Fibroblast of skin of right biceps (primary cell): ENCODE results near the gene SNIP1.
"Not testable (repeated sequence)": the region's sequence is repeated elsewhere in the genome, so short reads cannot be mapped to it uniquely, and the experiment has no call there.

Experiments
- DNase-seq: peaks from one replicate; pipeline ENCODE4 v3.0.0-alpha.2; 2013

The SNIP1 gene

GRCh38 chr1:37509181-37509580 lies 44.9 kb downstream of the SNIP1 start:
- DNase-seq: peak; percentile 38

GRCh38 chr1:37506740-37507139 lies 47.4 kb downstream of the SNIP1 start:
- no peak for DNase-seq

- not testable (repeated sequence) for DNase-seq
These were observed 51.3 kb downstream of the SNIP1 start for GRCh38 chr1:37502791-37503190.

GRCh38 chr1:37502104-37502503 lies 52.0 kb downstream of the SNIP1 start:
- no peak for DNase-seq

GRCh38 chr1:37501661-37502060 lies 52.4 kb downstream of the SNIP1 start:
- no peak for DNase-seq

- no peak for DNase-seq
These were observed 55.0 kb downstream of the SNIP1 start for GRCh38 chr1:37498872-37499617.

- no peak for DNase-seq
These were observed 56.3 kb downstream of the SNIP1 start for GRCh38 chr1:37497832-37498231.

GRCh38 chr1:37495875-37496274 lies 58.2 kb downstream of the SNIP1 start:
- DNase-seq: no peak

- DNase-seq: no peak
These were observed 60.6 kb downstream of the SNIP1 start for GRCh38 chr1:37493336-37494098.

GRCh38 chr1:37487619-37487984 lies 66.5 kb downstream of the SNIP1 start:
- DNase-seq: no peak

- DNase-seq: peak; percentile 68
These were observed 67.1 kb downstream of the SNIP1 start for GRCh38 chr1:37486680-37487618.

GRCh38 chr1:37485902-37486679 lies 68.0 kb downstream of the SNIP1 start:
- DNase-seq: peak; percentile 22
